GM19193 (cell line): ENCODE results near the gene ZBTB40.

ENCODE experiments used
- POLR2A ChIP-seq: IDR thresholded peaks from 4 replicates; pipeline ENCODE4 v1.6.1; 2011; ENCODE audit not compliant: insufficient read depth, insufficient read length; ENCODE audit errors: extremely low read depth

Gene ZBTB40

GRCh38 chr1:22545141-22545540, 93.5 kb downstream of the ZBTB40 start:
- no peak for TF ChIP-seq POLR2A

GRCh38 chr1:22547186-22547817, 95.7 kb downstream of the ZBTB40 start:
- no peak for TF ChIP-seq POLR2A

GRCh38 chr1:22547818-22548462, 96.3 kb downstream of the ZBTB40 start:
- no peak for TF ChIP-seq POLR2A

GRCh38 chr1:22550021-22550420, 98.4 kb downstream of the ZBTB40 start:
- TF ChIP-seq POLR2A = no peak

- no peak for TF ChIP-seq POLR2A
Observed at GRCh38 chr1:22551591-22551990, 99.9 kb downstream of the ZBTB40 start.

GRCh38 chr1:22552021-22552420, 100.4 kb downstream of the ZBTB40 start:
- no peak for TF ChIP-seq POLR2A

GRCh38 chr1:22553104-22553880, 101.6 kb downstream of the ZBTB40 start:
- TF ChIP-seq POLR2A = no peak

GRCh38 chr1:22553991-22554522, 102.4 kb downstream of the ZBTB40 start:
- no peak for TF ChIP-seq POLR2A

GRCh38 chr1:22555371-22555656, 103.7 kb downstream of the ZBTB40 start:
- no peak for TF ChIP-seq POLR2A

- TF ChIP-seq POLR2A = no peak
Observed at GRCh38 chr1:22556391-22557104, 104.9 kb downstream of the ZBTB40 start.

- TF ChIP-seq POLR2A = no peak
Observed at GRCh38 chr1:22557341-22557950, 105.8 kb downstream of the ZBTB40 start.

GRCh38 chr1:22562584-22563583, 111.2 kb downstream of the ZBTB40 start, which contains the start of gene EPHA8:
EPHA8 (plus strand) TSS chr1:22563489; CDS start chr1:22563636, 147 bp downstream.
- no peak for TF ChIP-seq POLR2A
